Left colon (tissue), 2 donors: ENCODE results near the gene GRIN2C. TPM values are rescaled to one million over a fixed set of nuclear protein-coding genes. Genes with fewer than 3 reads are reported as not detected.
A peak's percentile ranks its signal among the peaks of the same experiment; 100 is the strongest.

ENCODE experiments used
- ATAC-seq: fragments of 200-7000 bp; cut with Tn5 transposase; one replicate; pipeline ENCODE4 v1.9.1; 2020; ENCODE audit warnings: mild to moderate bottlenecking, moderate library complexity
- DNase-seq, 2 donors: peaks; one replicate each; pipeline ENCODE4 v3.0.0-alpha.2; 2020
- intact Hi-C, 2 donors: fragments of 100-400 bp; cut with DNase I in 1 of 2; cut with micrococcal nuclease in 1 of 2; formaldehyde crosslinking; loops; one replicate each; pipeline versions ENCODE4 v1.11.2 to v1.14.0; 2022; cut with DNase I, micrococcal nuclease
- total RNA-seq, 2 donors: library from RNA; stranded (reverse); fragmentation: NEBNext Ultra II Directional; extraction: Animal tissue kit (Norgen Biotek cat#: 25700); gene quantifications; one replicate each; pipeline ENCODE4 v1.2.1, GENCODE V29; 2021
- donor health status: DM: no; HTN: no; CAD: no.
- donor health status: DM: yes; HTN: yes; CAD: no.

The GRIN2C gene
- total RNA-seq, 2 donors from 2014 or later, result 0.09 to 0.45 TPM

DNA sequence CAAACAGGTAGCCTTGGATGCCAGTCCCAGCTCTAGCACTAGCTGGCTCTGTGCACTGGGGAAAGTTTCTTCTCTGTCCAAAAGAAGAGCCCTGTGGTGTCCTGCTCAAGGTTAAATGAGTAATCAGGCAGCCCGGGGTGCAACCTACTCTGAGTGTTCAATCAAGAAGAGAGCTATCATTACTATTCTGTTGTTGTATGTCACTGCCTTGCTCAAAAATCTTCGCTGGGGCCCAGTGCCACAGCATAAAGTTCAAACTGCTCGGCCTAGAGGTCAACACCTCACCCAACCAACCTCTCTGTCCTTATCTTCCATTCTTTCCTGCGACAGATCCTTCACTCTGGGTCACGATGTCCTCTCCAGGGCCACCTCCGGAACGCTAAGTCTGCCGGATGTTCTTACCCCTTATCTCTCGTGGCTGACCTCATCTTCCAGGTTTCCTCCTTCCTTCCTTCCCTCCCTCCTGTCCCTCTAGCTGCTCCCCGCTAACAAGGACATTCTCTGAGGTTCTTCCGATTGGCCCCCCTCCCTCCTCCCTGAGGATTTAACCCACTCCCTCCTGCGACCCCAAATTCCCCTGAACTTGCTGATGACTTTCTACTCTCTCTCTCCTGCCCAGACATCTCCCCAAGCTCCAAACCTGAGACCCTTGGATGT lies 8.7 kb upstream of the GRIN2C start:
- intact Hi-C loops, result loop anchor here in 1 of 2 donors (5.0 to 10.0 kb wide), 2 partner anchors 74 to 121 kb away; partner anchors contain the start of gene NHERF1
- ATAC-seq (no peak), DNase-seq (no peak)

DNA sequence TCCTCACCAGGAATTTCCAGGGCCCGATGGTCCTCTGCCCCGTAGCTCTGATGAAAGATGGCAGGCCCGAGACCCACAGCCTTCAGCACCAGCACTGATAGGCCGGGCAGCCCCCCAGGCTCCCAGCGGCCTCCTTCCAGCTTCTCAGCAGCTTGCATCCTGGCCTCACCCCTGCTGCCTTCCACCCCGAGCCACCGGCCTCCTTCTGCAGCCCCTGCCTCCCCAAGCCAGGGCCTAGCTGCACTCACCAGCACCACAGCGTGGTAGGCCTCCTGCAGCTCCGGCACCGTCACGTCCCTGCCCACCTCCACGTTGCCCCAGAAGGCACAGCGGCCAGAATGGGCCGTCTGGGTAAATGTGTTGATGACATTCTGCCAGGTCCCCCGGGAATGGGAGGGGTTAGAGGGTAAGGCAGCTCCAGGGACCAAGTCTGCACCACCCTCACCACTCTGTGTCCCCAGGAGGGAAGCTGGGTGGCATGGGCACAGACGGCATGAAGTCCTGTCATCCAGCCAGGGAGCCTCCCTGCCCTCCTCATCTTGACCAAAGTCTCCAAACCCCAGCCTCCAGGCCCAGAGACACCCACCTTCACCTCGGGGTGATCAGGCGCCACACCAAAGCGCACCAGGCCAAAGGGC lies 6.6 kb upstream of the GRIN2C start:
- DNase-seq (no peak), ATAC-seq (no peak)
- intact Hi-C loops, result loop anchor here in 1 of 2 donors (5.0 to 10.0 kb wide), 2 partner anchors 72 to 119 kb away; partner anchors contain the start of gene NHERF1

DNA sequence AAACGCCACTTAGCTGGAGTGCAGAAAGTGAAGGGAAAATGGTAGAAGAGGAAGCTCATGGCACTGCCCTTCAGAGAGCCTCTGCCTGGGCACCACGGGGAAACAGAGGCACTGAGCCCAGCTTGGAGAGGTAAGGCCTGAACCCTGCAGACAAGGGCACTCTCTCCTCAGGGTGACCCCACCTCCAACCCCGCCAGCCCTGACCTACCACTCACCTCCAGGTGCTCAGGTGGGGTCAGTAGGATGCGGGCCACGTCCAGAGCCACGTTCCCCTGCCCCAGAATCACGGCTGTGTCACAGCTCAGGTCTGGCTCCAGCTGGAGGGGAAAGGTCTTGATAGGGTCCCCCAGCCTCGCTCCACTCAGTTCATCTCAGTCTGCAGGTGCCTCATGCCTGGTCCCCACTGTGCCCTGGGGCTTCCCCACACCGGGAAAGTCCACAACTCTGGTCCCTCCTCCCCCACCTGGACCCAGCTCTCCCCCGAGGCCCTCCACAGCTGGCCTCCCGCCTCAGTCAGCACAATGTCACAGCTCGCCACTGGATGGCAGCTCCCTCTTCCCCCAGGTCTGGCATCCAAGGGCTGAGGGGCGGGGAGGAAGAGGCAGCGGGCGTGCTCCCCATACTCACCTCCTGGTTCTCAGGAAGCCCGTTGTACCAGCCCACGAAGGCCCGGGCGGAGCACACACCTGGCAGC lies 6.0 kb upstream of the GRIN2C start:
- intact Hi-C loops, result loop anchor here in 1 of 2 donors (5.0 to 10.0 kb wide), 2 partner anchors 71 to 118 kb away; partner anchors contain the start of gene NHERF1
- DNase-seq (no peak), ATAC-seq (no peak)

DNA sequence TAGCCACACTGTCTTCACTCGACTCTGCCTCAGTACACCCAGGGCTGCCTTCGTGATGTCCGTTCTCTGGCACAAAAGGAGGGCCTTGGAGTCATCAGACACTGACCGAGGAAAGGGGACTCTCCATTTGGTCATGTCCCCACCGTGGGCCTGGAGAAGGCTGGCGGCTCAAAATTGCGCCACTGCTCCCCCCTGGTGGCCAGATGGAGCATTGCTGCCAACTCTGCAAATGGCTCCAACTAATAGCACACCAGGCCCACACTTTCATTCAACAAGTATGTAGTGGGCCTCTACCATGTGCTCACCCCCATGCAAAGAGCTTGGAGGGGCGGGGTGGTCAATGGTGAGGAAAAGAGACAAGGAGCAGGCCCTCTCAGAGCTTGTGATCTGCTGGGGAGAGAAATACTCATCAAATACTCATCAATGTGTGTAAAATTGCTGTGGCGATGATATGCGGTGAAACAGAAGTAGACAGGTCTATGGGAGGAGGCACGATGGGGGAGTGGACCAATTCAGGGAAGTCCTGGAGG lies 5.2 kb upstream of the GRIN2C start:
- intact Hi-C loops, result loop anchor here (5.0 to 10.0 kb wide), 3 partner anchors 70 to 118 kb away; partner anchors contain the start of gene NHERF1 (in 1 of the 2)
- DNase-seq (peak in 1 of 2 donors; percentile 81), ATAC-seq (peak; percentile 58)

DNA sequence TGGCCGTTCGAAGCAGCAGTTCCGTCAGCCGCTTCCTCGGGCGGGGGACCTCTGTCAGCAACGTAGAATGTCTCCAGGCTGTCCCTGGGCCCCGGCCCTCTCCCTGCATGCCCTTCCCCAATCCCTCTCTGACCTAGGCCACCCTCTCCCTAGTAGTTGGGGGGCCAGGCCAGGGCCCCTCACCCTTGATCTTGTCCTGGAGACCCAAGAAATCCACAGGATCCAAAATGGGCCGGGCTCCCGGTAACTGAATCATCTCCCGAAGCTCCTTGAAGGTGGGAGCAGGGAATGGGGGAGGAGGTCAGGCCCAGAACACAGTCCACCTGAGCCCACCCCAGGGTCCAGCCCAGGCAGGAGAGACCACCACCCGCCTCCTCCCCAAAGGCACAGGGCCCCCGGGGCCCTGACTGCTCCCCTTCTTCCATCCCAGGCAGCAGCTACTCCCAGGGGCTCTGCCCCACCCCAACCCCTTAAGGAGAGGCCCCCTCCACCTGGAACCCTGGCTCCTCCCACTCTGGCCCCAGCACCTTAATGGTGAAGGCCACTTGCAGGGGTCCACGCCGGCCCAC lies 4.7 kb upstream of the GRIN2C start:
- ATAC-seq (no peak), DNase-seq (no peak)
- intact Hi-C loops, result loop anchor here (5.0 to 10.0 kb wide), 2 partner anchors 70 to 72 kb away; no protein-coding TSS in a partner anchor

DNA sequence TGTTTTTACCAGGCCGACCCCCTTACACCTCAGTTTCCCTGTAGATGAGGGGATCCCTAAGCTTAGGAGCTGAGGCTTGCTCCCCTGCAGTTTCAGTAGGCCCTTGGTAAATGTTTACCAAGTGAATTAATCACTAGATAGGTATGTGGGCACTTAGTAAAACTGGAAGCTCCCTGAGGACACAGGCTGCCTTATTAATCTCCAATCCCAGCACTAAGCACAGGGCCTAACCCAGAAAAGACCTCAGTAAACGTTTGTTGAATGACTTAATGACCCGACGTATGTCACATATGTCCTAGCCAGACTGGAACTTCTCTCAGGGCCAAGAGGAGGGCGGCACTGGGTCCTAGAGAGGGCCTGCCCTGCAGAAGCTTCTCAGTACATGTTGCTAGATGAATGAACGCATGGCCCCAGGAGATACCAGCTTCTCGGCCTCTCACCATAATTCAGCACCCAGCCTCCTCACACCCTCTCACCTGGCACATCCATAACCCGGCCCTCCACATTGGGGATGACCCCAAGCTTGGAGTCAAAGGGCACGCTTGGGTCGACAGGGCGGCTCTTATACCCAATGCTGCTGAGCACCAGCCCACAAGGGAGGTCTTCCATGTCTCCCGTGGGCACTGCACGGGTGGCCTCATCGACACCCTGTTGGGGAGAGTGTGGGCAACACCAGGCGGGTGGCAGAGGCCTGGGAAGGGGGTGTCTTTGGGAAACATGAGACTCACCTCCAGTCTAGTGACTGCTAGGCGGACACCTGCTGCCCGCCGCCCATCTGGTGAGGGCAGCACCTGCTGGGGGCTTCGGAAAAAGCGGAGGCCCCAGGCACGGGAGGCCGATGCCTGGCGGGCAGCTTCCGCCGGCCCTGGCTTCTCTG lies 4.0 kb upstream of the GRIN2C start:
- intact Hi-C loops, result loop anchor here (5.0 to 10.0 kb wide), 2 partner anchors 69 to 71 kb away; no protein-coding TSS in a partner anchor
- no peak for DNase-seq
- no peak for ATAC-seq

DNA sequence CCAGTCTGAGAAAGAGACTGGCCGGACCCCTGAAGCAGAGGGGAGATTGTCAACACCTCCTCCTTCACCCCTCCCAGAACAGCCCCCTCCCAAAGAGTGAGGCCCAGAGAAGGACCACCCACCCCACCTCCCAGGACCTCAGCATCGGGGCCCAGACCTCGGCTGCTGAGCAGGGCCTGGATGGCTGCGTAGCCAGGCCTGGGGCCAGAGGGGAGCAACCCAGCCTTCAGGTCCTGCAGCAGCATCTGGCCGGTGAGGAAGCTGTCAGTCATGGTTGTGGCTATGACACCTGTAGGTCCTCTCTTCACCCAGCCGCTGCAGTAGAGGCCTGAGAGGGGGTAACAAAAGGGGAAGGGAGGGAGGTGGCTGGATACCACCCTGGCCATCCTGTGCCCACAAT lies 3.2 kb upstream of the GRIN2C start:
- ATAC-seq (no peak), DNase-seq (no peak)
- intact Hi-C loops, result loop anchor here (5.0 to 10.0 kb wide), 2 partner anchors 68 to 71 kb away; no protein-coding TSS in a partner anchor

DNA sequence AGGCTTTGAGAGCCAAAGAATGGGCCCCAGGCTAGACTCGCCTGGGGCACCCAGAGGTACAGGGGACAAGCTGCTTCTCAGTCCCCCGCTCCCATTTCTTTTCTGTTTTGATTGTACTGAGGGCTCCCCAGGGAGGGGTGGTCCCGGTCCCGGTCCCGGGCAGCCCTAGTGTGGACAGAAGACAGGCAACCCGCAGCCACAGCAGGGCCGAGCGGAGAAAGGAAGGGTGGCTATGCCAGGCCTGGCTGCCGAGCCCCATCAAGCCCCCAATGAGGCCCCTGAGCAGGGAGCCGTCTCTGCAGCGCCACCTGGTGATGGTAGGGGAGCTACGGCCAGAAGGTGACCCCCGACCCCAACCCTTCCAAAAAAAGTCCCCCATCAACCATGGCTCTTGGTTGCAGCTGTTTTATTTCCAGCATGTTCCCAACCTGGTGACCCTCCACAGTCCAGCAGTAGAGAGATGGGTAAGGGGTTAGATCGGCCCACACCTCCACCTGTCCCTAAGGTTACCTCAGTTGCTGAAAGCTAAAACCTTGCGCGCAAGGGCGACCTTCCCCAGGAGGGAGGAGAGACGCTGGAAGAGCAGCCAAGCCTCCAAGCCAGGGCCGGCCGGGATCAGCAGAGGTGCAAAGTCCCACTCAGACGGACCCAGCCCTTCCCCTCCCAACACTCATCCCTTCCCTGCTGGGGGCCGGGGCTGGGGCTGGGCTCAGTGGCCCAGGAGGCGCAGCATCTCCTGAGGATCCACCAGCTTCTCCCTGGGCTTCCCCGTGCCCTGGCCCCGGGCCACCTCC lies 2.6 kb upstream of the GRIN2C start:
- intact Hi-C loops, result loop anchor here (5.0 to 10.0 kb wide), 2 partner anchors 68 to 70 kb away; no protein-coding TSS in a partner anchor
- peak in 1 of 2 donors; percentile 67 for DNase-seq
- ATAC-seq, result peak; percentile 78

DNA sequence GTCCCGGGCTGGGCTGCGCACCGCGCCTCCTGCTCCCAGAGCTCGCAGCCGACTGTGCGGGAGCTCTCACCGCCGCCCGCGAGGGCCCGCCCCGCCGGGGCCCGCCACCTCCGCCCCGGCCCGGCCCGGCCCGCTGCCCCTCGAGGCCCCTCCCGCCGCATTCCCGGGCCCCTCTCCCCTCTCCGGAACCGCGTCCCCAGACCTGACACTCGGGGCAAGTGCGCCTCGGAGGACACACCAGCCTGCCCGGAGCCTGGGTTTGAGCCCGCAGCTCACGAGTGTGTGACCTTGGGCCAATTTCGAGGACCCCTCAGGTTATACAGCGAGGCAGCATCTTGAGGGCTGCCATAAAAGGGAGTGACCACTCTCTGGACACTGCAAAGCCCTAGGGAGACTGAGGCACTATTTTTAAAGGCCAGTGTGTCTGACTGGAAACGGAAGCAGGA lies 2.0 kb upstream of the GRIN2C start:
- ATAC-seq (peak; percentile 17), DNase-seq (no peak)
- intact Hi-C loops, result loop anchor here (5.0 to 10.0 kb wide), 2 partner anchors 67 to 69 kb away; no protein-coding TSS in a partner anchor

DNA sequence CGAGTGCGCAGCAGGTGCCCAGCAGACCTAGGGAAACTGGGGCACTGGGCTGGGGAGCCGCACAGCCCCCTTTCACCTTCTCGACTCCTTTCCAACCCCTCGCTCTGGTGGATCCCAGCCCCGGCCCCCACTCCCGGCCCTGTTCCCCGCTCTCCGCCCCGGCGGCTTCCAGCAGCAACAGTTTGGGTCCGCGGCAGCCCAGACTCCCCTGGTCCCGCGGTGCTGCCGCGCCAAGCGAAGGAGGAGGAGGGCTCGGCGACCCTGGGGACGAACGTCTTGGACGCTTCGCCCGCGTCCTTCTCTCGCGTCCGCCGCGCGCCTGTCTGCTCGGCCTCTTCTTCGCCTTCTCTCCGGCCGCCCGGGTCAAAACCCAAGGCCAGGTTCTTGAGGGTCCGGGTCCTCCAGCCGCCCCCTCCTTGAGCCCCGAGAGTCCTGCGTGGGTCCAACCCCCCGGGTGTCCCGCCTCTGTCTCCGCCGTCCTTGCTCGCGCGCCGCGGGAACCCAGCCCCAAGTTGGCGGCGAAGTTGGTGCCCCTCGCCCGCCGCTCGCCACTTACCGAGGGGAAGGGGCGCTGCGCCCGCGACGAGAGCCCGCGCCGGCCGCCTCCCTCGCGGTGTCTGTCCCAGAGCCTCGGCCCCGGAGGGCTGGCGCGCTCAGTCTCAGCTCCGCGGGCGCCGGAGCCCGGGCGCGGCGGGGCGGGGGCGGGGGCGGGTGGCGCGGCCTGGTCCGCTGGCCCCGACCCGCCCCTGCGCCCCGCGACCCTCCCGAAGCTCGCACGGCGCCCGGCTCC lies 1.4 kb upstream of the GRIN2C start:
- ATAC-seq, result no peak

DNA sequence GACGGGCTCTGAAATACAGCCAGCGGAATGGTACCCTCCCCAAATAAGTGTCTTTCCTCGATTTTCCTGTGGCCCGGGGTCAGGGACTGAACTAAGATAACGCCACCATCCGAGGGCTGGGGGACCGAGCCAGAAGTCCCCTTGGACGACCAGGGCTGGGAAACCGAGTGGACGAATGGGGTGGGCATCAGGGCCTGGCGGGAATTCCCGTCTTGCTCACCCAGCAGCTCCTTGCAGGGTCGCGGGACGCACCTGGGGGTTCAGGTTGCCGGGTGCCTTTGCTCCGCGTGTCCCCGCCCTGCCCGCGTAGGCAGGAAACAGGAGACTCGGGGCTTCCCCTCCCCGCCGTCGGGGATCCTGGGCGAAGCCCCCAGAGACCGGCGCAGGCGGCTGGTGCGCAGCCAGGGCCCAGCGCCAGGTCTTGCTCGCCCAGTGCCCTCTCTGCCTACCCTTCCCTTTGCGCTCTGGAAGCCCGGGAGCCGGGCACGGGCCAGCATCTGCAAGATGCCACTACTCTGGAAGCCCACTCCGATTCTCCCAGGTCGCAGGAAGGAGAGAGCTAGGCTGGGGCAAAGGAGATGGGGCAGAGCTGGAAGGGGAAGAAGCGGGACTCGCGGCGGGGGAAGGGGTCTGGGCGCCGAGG lies 665 bp upstream of the GRIN2C start:
- ATAC-seq (no peak), DNase-seq (no peak)
- intact Hi-C loops, result loop anchor here (5.0 to 10.0 kb wide), 2 partner anchors 66 to 68 kb away; no protein-coding TSS in a partner anchor

More for the DNA sequence above, 1.4 kb upstream of the GRIN2C start:
- intact Hi-C loops, result loop anchor here (5.0 to 10.0 kb wide), 2 partner anchors 66 to 69 kb away; no protein-coding TSS in a partner anchor
- no peak for DNase-seq

DNA sequence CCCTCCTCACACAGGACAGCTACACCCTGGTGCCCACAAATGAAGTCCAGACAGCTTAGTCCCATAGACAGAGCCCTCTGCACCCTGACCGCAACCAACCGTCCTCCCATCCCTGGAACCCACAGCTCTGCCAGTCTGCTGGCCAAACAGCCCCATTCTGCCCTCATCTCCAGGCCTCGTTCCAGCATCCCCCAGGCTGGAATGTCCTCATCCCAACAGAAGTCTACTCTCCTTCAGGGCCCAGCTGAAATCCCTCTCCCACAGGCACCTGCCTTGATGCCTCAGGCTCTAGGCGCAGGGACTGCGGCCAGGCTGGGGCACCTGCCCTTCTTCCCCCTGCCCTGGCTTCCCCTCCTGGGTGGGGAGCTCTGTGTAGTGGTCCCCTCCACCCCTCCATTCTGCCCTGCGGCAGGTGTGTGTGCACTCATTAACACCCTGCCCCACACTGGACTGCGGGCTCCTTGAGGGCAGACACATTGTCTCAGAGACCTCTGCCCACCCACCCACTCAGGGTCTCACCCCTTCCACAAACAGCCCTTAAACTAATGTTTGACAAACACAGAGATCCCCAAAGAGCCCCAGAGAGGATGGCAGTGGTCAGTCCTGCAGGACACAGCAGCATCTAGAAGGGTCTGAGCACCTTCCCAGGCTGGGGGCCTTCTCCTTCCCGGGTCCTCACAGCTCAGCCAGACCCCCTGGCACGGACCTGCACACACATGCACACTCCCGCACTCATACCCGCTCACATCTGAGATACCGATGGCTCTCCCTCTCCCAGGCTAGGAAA lies 820 bp downstream of the GRIN2C start:
- DNase-seq (no peak), ATAC-seq (no peak)
- intact Hi-C loops, result no loop called here

DNA sequence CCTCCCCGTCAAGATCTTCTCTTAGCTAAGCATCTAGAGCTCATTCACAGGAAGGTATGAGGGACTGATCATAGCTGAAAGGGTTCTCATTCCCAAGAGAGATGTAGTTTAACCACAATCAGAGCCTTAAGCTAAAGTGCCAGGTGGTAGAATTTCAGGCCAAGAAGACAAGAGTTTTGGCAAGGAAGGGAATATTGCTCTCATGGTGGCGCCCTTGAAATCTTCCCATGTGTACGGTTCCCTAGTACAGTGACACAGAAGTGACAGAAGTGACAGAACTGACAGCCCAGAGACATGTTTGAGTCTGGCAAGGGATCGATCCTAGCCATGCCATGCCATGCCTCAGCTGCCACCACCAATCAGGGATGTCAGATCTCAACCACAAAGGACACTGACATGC lies 2.5 kb downstream of the GRIN2C start:
- intact Hi-C loops, result no loop called here
- DNase-seq (no peak), ATAC-seq (no peak)

DNA sequence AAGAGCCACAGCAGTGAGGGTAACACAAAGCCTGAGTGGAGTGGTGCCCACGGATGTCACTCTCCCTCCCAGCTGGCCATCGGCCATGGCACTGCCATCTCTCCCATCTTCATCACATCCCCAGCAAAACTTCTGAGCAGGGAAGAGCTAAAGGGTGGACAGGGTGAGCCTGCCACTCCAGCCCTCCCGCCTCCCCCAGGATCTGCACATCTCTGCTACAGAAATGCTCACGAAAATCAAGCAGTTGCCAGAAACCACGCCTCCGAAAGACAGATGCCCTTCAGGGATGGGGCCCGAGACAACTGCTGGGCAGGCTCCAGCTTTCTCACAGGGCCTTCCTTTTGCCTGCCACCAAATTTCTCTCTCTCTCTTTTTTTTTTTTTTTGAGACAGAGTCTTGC lies 3.6 kb downstream of the GRIN2C start:
- ATAC-seq, result no peak

DNA sequence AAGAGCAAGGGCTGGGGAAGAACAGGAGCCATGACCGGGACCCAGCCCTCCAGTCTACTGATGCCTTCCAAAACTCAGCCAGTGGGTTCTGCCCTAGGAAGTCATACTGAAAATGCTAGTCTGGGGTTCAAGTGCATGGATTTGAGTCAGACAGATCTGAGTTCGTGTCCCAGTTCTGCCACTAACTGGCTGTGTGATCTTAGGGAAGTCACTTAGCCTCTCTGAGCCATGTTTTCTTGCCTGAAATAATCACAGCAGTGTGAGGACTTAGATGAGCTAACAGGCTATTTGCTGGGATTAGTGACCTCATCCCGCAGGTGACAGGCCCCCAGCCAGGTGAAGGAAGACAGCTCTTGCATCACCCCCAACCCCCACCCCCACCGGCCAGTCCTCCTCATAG lies 4.4 kb downstream of the GRIN2C start:
- intact Hi-C loops, result no loop called here
- ATAC-seq (no peak), DNase-seq (no peak)

More for the DNA sequence above, 3.6 kb downstream of the GRIN2C start:
- intact Hi-C loops, result no loop called here
- DNase-seq, result no peak
